MM.1S (cell line): ENCODE data around the gene GPRIN2.

ENCODE experiments used
- CTCF ChIP-seq: fragments of 300-600 bp; sonication (generic); IDR thresholded peaks from 2 replicates; pipeline ENCODE4 v1.5.1; 2016; ENCODE audit warnings: antibody characterized with exemption, low read length, mixed read lengths
- EZH2 ChIP-seq: fragments of 300-600 bp; sonication (generic); optimal IDR thresholded peaks from 2 replicates; pipeline ENCODE3; 2017; ENCODE audit warnings: low read depth, mild to moderate bottlenecking, antibody characterized with exemption, low read length, mixed read lengths

- no peak for TF ChIP-seq EZH2
- no peak for TF ChIP-seq CTCF
These were observed 1.1 kb upstream of the GPRIN2 start for GRCh38 chr10:46557319-46558121.
